ENCODE results near the gene UTP25.

The UTP25 gene

DNA sequence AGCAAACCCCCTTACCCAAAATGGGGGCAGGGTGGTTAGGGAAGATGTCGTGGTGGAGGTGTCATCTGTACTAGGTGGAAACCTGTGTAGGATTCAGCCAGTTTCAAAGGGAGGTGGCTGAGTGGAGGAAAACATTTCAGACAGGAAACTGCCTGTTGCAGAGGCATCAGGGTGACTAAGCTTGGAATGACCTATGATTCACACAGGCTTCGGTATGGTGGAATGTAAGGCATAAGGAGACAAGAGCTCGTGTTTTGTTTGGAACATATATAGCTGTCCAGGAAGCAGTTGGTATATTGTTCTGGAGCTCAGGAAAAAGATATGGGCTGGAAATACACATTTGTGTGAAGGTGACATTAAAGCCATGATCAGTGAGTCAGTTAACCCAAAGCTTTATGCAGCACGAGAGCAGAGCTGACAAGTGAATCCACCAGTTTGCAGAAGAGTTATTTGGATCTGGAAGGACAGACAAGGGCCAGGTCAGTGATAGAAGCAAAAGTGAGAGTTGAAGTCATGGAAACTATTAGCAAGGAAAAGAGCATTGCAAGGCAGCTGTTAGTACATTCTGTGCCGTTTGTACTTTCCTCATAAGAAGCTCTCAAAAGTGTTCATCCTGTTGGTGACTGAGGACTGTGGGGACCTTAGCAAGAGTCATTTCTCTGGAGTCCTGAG, 12.2 kb downstream of the UTP25 start:
- Histone ChIP-seq H2AFZ (ENCODE audit: low read depth, low read length) (no peak overlapping the region), H3K4me1 (ENCODE audit: low read length) (peaks cover 6% of the 10 kb centered on the region; the same call in 1 of the 2 replicates), H3K27me3 (ENCODE audit: low read depth, low read length) (no peaks in the 10 kb centered on the region), H4K20me1 (ENCODE audit: insufficient read depth, low read length) (no peaks in the 10 kb centered on the region), H3K27ac (ENCODE audit: low read length) (no peak overlapping the region), H3K36me3 (replicated peaks; ENCODE audit: low read depth, low read length) (peaks cover 94% of the 10 kb centered on the region), H3K4me2 (ENCODE audit: low read length) (no peak overlapping the region), H3K4me3 (ENCODE audit: low read length) (no peak overlapping the region), H3K9me3 (ENCODE audit: insufficient read depth, low read length) (no peaks in the 10 kb centered on the region), H3K9ac (ENCODE audit: low read length) (no peak overlapping the region), H3K79me2 (ENCODE audit: low read length) (no peaks in the 10 kb centered on the region)
- no peak for TF ChIP-seq EZH2phosphoT487 (IDR thresholded peaks at IDR 0.05; ENCODE audit: low read depth)

- TF ChIP-seq, protein P1, sequence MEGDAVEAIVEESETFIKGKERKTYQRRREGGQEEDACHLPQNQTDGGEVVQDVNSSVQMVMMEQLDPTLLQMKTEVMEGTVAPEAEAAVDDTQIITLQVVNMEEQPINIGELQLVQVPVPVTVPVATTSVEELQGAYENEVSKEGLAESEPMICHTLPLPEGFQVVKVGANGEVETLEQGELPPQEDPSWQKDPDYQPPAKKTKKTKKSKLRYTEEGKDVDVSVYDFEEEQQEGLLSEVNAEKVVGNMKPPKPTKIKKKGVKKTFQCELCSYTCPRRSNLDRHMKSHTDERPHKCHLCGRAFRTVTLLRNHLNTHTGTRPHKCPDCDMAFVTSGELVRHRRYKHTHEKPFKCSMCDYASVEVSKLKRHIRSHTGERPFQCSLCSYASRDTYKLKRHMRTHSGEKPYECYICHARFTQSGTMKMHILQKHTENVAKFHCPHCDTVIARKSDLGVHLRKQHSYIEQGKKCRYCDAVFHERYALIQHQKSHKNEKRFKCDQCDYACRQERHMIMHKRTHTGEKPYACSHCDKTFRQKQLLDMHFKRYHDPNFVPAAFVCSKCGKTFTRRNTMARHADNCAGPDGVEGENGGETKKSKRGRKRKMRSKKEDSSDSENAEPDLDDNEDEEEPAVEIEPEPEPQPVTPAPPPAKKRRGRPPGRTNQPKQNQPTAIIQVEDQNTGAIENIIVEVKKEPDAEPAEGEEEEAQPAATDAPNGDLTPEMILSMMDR (IDR thresholded peaks at IDR 0.05; ENCODE audit: low read depth, low read length), result no peak
- TF ChIP-seq EZH2phosphoT487 (IDR thresholded peaks at IDR 0.05; ENCODE audit: low read depth), result no peak
- Histone ChIP-seq H3K79me2 (ENCODE audit: low read length) (no peaks in the 10 kb centered on the region), H2AFZ (ENCODE audit: low read depth, low read length) (no peak overlapping the region), H3K9ac (ENCODE audit: low read length) (no peak overlapping the region), H3K4me3 (ENCODE audit: low read length) (no peak overlapping the region), H3K4me1 (ENCODE audit: low read length) (peaks cover 2% of the 10 kb centered on the region; the same call in 1 of the 2 replicates), H3K27me3 (ENCODE audit: low read depth, low read length) (no peaks in the 10 kb centered on the region), H3K27ac (ENCODE audit: low read length) (no peak overlapping the region), H3K36me3 (replicated peaks; ENCODE audit: low read depth, low read length) (peaks cover 93% of the 10 kb centered on the region), H3K4me2 (ENCODE audit: low read length) (no peak overlapping the region), H3K9me3 (ENCODE audit: insufficient read depth, low read length) (no peaks in the 10 kb centered on the region), H4K20me1 (ENCODE audit: insufficient read depth, low read length) (no peaks in the 10 kb centered on the region)
Observed at GRCh38 chr1:209840611-209841010, 12.8 kb downstream of the UTP25 start.

GRCh38 chr1:209844695-209845407, 17.1 kb downstream of the UTP25 start:
- H3K27me3 ChIP-seq (ENCODE audit: low read depth, low read length), result no peaks in the 10 kb centered on the region
- no peaks in the 10 kb centered on the region for H4K20me1 ChIP-seq (ENCODE audit: insufficient read depth, low read length)
- no peaks in the 10 kb centered on the region for H3K9me3 ChIP-seq (ENCODE audit: insufficient read depth, low read length)
- H3K4me2 ChIP-seq (ENCODE audit: low read length), result no peak overlapping the region
- no peak overlapping the region for H3K27ac ChIP-seq (ENCODE audit: low read length)
- H3K79me2 ChIP-seq (ENCODE audit: low read length), result no peaks in the 10 kb centered on the region
- TF ChIP-seq, protein P1 (IDR thresholded peaks at IDR 0.05; ENCODE audit: low read depth, low read length), result no peak
- peaks cover 74% of the 10 kb centered on the region for H3K36me3 ChIP-seq (replicated peaks; ENCODE audit: low read depth, low read length)
- H3K4me1 ChIP-seq (ENCODE audit: low read length), result no peaks in the 10 kb centered on the region
- H3K4me3 ChIP-seq (ENCODE audit: low read length), result no peak overlapping the region
- H3K9ac ChIP-seq (ENCODE audit: low read length), result no peak overlapping the region
- H2AFZ ChIP-seq (ENCODE audit: low read depth, low read length), result no peak overlapping the region

DNA sequence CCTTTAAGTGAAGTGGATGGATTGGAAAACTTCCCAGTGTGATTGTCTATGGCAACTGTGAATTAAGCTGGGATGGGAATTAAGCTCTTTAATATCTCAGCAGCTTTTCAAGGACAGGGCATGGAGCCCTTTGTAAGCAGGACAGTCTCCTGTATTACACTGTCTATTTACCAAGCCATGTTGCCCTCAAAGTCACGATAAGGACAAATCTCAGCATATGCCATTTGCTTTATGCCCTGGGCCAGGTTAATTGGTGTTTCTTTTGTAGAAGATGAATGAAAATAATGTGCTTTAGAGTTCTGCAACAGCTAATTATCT, 17.6 kb downstream of the UTP25 start:
- no peak overlapping the region for H3K27ac ChIP-seq (ENCODE audit: low read length)
- H3K9me3 ChIP-seq (ENCODE audit: insufficient read depth, low read length), result no peaks in the 10 kb centered on the region
- H4K20me1 ChIP-seq (ENCODE audit: insufficient read depth, low read length), result no peaks in the 10 kb centered on the region
- no peaks in the 10 kb centered on the region for H3K4me1 ChIP-seq (ENCODE audit: low read length)
- no peak overlapping the region for H2AFZ ChIP-seq (ENCODE audit: low read depth, low read length)
- H3K4me3 ChIP-seq (ENCODE audit: low read length), result no peak overlapping the region
- H3K9ac ChIP-seq (ENCODE audit: low read length), result no peak overlapping the region
- TF ChIP-seq, protein P1 (IDR thresholded peaks at IDR 0.05; ENCODE audit: low read depth, low read length), result no peak
- no peak for TF ChIP-seq EZH2phosphoT487 (IDR thresholded peaks at IDR 0.05; ENCODE audit: low read depth)
- H3K36me3 ChIP-seq (replicated peaks; ENCODE audit: low read depth, low read length), result peaks cover 69% of the 10 kb centered on the region
- H3K4me2 ChIP-seq (ENCODE audit: low read length), result no peak overlapping the region
- H3K27me3 ChIP-seq (ENCODE audit: low read depth, low read length), result no peaks in the 10 kb centered on the region
- no peaks in the 10 kb centered on the region for H3K79me2 ChIP-seq (ENCODE audit: low read length)
